GOT3 (cell line): ENCODE results near the gene RERE.
"Not testable (repeated sequence)": the region's sequence is repeated elsewhere in the genome, so short reads cannot be mapped to it uniquely, and the experiment has no call there.

Experiments
- DNase-seq: peaks from one replicate; lab custom pipeline; 2025; ENCODE audit warnings: mixed read lengths; lab: John Stamatoyannopoulos, UW

Gene RERE

GRCh38 chr1:8402109-8402710 lies 415.2 kb downstream of the RERE start:
- no peak for DNase-seq

GRCh38 chr1:8398677-8399076 lies 418.8 kb downstream of the RERE start:
- DNase-seq, result no peak

- DNase-seq, result no peak
These were observed 419.4 kb downstream of the RERE start for GRCh38 chr1:8398086-8398485.

- DNase-seq, result no peak
These were observed 419.9 kb downstream of the RERE start for GRCh38 chr1:8397511-8397910.

- DNase-seq, result peak; percentile 22
These were observed 420.5 kb downstream of the RERE start for GRCh38 chr1:8396786-8397406.

GRCh38 chr1:8396083-8396785 lies 421.2 kb downstream of the RERE start:
- DNase-seq, result no peak

- DNase-seq, result no peak
These were observed 422.0 kb downstream of the RERE start for GRCh38 chr1:8395433-8395866.

- DNase-seq, result no peak
These were observed 422.8 kb downstream of the RERE start for GRCh38 chr1:8394456-8395321.

- no peak for DNase-seq
These were observed 424.9 kb downstream of the RERE start for GRCh38 chr1:8392522-8392921.

- DNase-seq, result no peak
These were observed 426.7 kb downstream of the RERE start for GRCh38 chr1:8390707-8391106.

GRCh38 chr1:8389958-8390535 lies 427.4 kb downstream of the RERE start:
- no peak for DNase-seq

GRCh38 chr1:8388732-8389562 lies 428.5 kb downstream of the RERE start:
- DNase-seq, result no peak

GRCh38 chr1:8386247-8386646 lies 431.2 kb downstream of the RERE start:
- DNase-seq, result no peak

- no peak for DNase-seq
These were observed 432.9 kb downstream of the RERE start for GRCh38 chr1:8384577-8384976.

GRCh38 chr1:8384088-8384487 lies 433.4 kb downstream of the RERE start:
- DNase-seq, result no peak

GRCh38 chr1:8382608-8383505 lies 434.6 kb downstream of the RERE start:
- DNase-seq, result no peak

- no peak for DNase-seq
These were observed 435.4 kb downstream of the RERE start for GRCh38 chr1:8382051-8382505.

GRCh38 chr1:8381618-8382017 lies 435.8 kb downstream of the RERE start:
- no peak for DNase-seq

GRCh38 chr1:8380310-8380709 lies 437.1 kb downstream of the RERE start:
- DNase-seq, result not testable (repeated sequence)
